ENCODE results near the gene RCSD1. TPM values are rescaled to one million over a fixed set of nuclear protein-coding genes. Genes with fewer than 3 reads are reported as not detected.

Gene RCSD1
- total RNA-seq, 1 experiment from 2014 or later = not detected

DNA sequence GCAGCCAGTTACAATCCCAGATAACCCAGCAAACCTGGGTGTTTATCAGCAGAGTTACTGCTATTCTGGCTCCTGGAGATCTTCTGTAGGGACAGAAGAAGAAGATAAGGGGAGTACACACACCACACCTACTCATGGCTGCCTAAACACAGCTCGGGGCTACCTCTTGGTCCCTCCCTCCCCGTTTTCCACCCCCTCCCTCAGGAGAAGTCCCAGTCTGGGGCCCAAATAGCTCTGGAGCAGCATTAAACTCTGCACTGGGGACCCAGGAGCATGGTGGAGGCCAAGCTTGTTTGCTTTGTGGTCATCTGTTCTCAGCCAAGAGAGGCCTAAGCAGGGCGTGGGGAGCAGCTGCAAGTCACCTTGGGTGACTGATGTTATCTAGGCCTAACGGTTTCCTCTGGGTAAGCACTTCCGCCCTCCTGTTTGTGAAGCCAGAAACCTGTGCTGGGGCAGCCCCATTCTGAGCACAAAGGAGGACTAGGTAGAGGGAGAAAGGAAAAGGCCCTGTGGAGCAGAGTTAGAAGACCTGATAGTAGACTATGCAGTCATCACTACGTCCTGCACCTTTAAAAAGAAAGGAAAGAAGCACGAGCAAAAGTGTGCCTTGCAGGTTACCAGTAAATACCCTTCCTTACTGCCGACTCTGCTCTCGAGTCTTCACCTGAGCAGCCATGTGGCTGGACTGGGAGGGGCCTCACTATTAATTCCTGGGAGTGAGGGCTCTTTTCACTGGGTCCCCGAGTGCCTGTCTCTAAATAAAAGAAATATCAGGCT is 2.0 kb upstream of the RCSD1 start:
- no TSS peak for BruUV-seq (replicated peaks)
- POLR2A ChIA-PET (ENCODE audit: low non-redundant PET) = no interaction called here
- Histone ChIP-seq H3K4me3 (ENCODE audit: low read depth, low read length, poor library complexity, severe bottlenecking) (no peak overlapping the region), H3K36me3 (ENCODE audit: insufficient read depth, low read length, poor library complexity, severe bottlenecking) (no peaks in the 10 kb centered on the region), H3K27ac (ENCODE audit: low read depth, low read length, poor library complexity, severe bottlenecking) (no peak overlapping the region), H3K27me3 (replicated peaks; ENCODE audit: insufficient read depth, low read depth, low read length, poor library complexity) (peaks cover 27% of the 10 kb centered on the region), H3K9me3 (ENCODE audit: low read depth, low read length, poor library complexity, severe bottlenecking) (no peaks in the 10 kb centered on the region), H3K4me1 (ENCODE audit: insufficient read depth, low read length, poor library complexity, severe bottlenecking) (no peaks in the 10 kb centered on the region)
- DNase-seq (ENCODE audit: low spot score) = no peak
- intact Hi-C loops (cut with micrococcal nuclease; ENCODE audit: unreplicated experiment) = no loop called here
- TF ChIP-seq EZH2 (IDR thresholded peaks at IDR 0.05; ENCODE audit: borderline replicate concordance, low read depth, low read length, poor library complexity, severe bottlenecking) = no peak
- TF ChIP-seq, protein P1, sequence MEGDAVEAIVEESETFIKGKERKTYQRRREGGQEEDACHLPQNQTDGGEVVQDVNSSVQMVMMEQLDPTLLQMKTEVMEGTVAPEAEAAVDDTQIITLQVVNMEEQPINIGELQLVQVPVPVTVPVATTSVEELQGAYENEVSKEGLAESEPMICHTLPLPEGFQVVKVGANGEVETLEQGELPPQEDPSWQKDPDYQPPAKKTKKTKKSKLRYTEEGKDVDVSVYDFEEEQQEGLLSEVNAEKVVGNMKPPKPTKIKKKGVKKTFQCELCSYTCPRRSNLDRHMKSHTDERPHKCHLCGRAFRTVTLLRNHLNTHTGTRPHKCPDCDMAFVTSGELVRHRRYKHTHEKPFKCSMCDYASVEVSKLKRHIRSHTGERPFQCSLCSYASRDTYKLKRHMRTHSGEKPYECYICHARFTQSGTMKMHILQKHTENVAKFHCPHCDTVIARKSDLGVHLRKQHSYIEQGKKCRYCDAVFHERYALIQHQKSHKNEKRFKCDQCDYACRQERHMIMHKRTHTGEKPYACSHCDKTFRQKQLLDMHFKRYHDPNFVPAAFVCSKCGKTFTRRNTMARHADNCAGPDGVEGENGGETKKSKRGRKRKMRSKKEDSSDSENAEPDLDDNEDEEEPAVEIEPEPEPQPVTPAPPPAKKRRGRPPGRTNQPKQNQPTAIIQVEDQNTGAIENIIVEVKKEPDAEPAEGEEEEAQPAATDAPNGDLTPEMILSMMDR (conservative IDR thresholded peaks at IDR 0.05; ENCODE audit: low read depth, low read length) = no peak
- CTCF ChIA-PET = no interaction called here

DNA sequence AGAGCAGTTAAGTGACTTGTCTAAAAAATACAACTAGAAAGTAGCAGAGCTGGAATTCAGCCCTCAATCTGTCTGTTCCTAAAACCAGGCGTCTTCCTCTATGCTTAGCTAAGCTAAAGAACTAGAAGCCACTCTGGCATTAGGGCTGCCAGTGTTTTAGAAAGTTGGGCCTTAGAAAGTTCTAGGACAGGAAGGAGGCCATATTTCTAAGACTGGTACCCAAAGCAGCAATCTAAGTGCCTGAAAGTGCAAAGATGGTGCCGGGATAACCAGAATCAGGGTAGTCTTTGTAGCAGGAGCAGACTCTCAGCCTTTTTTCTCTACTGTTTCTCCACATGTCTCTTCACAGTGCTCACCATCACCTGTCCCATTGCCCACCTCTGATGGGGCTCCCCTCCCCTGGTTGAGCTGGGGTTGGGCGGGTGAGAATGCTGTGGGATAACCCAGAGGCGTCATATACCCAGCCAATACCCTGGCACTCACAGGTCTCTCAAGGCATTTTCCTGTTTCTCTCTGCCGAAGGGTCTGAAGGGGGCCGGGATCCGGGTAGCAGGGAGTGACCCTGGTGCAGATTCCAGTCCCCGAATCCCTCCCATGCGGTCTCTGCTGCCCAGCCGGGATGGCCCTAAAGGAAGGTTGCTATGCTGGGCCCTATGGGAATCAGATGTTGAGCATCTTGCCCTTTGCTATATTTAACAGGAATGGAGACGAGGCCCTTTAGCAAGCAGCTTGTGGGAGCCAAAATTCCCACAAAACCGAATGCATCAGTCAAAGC is 1.1 kb upstream of the RCSD1 start:
- Histone ChIP-seq H3K36me3 (ENCODE audit: insufficient read depth, low read length, poor library complexity, severe bottlenecking) (no peaks in the 10 kb centered on the region), H3K4me1 (ENCODE audit: insufficient read depth, low read length, poor library complexity, severe bottlenecking) (no peaks in the 10 kb centered on the region), H3K27me3 (replicated peaks; ENCODE audit: insufficient read depth, low read depth, low read length, poor library complexity) (peaks cover 27% of the 10 kb centered on the region), H3K9me3 (ENCODE audit: low read depth, low read length, poor library complexity, severe bottlenecking) (no peaks in the 10 kb centered on the region), H3K4me3 (ENCODE audit: low read depth, low read length, poor library complexity, severe bottlenecking) (no peak overlapping the region), H3K27ac (ENCODE audit: low read depth, low read length, poor library complexity, severe bottlenecking) (no peak overlapping the region)
- no TSS peak for BruUV-seq (replicated peaks)
- CTCF ChIA-PET = no interaction called here
- POLR2A ChIA-PET (ENCODE audit: low non-redundant PET) = no interaction called here
- no peak for TF ChIP-seq EZH2 (IDR thresholded peaks at IDR 0.05; ENCODE audit: borderline replicate concordance, low read depth, low read length, poor library complexity, severe bottlenecking)
- TF ChIP-seq, protein P1 (conservative IDR thresholded peaks at IDR 0.05; ENCODE audit: low read depth, low read length) = no peak
- DNase-seq (ENCODE audit: low spot score) = no peak
- intact Hi-C loops (cut with micrococcal nuclease; ENCODE audit: unreplicated experiment) = no loop called here

DNA sequence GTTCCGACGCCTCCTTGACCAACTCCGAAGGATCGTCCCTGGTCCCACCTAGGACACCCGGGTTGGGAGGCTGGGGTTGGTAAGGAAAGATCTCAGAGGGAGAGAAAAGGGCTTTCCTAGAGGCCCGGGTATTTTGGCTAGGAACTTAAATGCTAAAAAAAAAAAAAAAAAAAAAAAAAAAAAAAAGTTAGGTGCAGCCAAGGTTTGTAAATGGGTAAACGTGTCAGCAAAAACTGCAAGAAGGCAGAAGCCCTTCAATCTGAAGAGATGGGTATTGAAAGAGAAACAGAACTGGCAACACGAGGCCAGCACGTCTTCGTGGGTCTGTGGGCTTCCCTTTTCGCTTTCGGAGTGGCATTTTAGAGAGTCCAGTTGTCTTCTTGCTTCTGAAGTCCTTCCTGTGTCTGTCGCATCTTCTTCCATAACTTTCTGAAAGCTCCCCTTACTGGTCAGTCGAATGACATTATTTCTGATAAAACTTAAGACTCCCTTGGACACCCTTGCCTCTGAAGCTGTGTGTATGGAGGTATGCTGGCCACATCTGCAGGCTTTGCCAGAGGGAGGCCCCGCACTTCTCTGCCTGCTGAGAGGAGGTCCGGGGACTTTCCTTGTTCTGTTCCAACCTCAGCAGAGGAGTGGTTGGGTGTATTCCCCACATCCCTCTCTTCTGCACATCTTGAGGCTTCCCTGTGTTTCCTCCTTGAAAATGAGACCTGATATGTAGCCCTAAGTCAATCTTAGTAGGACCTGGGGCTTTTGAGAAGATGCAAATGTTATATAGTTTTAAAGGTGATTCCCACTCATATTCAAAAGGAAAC is 745 bp downstream of the RCSD1 start:
- Histone ChIP-seq H3K27ac (ENCODE audit: low read depth, low read length, poor library complexity, severe bottlenecking) (no peak overlapping the region), H3K4me1 (ENCODE audit: insufficient read depth, low read length, poor library complexity, severe bottlenecking) (peaks cover 3% of the 10 kb centered on the region), H3K4me3 (ENCODE audit: low read depth, low read length, poor library complexity, severe bottlenecking) (peak overlapping the region; percentile 39), H3K9me3 (ENCODE audit: low read depth, low read length, poor library complexity, severe bottlenecking) (no peaks in the 10 kb centered on the region), H3K27me3 (replicated peaks; ENCODE audit: insufficient read depth, low read depth, low read length, poor library complexity) (peaks cover 27% of the 10 kb centered on the region), H3K36me3 (ENCODE audit: insufficient read depth, low read length, poor library complexity, severe bottlenecking) (no peaks in the 10 kb centered on the region)
- CTCF ChIA-PET = no interaction called here
- intact Hi-C loops (cut with micrococcal nuclease; ENCODE audit: unreplicated experiment) = no loop called here
- no peak for DNase-seq (ENCODE audit: low spot score)
- TF ChIP-seq, protein P1 (conservative IDR thresholded peaks at IDR 0.05; ENCODE audit: low read depth, low read length) = no peak
- no peak for TF ChIP-seq EZH2 (IDR thresholded peaks at IDR 0.05; ENCODE audit: borderline replicate concordance, low read depth, low read length, poor library complexity, severe bottlenecking)
- BruUV-seq (replicated peaks) = no TSS peak
- POLR2A ChIA-PET (ENCODE audit: low non-redundant PET) = no interaction called here

All from A673 (cell line).